Stimulated activated naive CD4-positive, alpha-beta T cell (primary cell): Measurements from ENCODE around the gene PTPRD.
"Not testable (repeated sequence)": the region's sequence is repeated elsewhere in the genome, so short reads cannot be mapped to it uniquely, and the experiment has no call there.

Experiments
- DNase-seq, 6 experiments: peaks; one replicate each; lab custom pipeline; 2025; lab: John Stamatoyannopoulos, UW

PTPRD gene

GRCh38 chr9:9002826-9003583 is 1609.8 kb downstream of the PTPRD start:
- DNase-seq: no peak

- DNase-seq: no peak
These were observed 1632.2 kb downstream of the PTPRD start for GRCh38 chr9:8980496-8981013.

DNA sequence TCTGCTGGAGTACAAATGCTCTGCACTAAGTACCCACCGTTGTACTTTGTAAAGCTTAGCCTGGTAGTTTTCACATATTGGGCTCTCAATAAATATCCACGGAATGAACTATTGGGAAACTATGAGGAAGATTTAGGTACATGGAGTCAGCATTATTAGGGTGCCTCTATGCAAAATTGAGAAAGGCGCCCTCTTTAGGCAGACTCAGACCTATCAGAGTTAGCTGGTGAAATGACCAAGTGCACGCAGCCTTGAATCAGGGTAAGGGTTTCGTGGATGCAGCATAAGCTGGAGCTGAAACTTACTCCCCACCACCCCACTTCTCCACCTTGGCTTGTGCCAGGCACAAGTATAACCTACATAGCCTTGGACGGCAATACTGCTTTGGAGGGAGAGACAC is 1634.5 kb downstream of the PTPRD start:
- DNase-seq: no peak

DNA sequence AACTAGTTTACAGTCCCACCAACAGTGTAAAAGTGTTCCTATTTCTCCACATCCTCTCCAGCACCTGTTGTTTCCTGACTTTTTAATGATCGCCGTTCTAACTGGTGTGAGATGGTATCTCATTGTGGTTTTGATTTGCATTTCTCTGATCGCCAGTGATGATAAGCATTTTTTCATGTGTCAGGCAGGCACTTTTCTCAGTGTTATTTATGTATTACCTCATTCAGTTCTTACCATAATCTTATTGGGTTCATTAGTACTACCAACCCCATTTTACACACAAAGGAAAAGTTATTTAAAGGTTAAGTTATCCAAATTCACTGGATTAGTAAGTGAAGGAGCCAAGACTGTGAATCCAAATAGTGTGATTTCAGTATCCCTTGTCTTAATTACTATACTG is 1644.5 kb downstream of the PTPRD start:
- not testable (repeated sequence) for DNase-seq

DNA sequence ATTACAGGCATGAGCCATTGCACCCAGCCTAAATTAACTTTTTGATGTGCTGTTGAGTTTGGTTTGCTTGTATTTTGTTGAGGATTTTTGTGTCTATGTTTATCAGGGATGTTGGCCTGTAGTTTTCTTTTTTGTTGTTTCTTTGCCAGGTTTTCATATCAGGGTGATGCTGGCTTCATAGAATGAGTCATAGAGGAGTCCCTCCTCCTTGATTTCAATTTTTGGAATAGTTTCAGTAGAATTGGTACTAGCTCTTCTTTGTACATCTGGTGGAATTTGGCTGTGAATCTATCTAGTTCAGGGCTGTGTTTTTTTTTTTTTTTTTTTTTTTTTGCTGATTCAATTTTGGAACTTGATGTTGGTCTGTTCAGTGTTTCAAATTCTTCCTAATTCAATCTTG is 1648.9 kb downstream of the PTPRD start:
- DNase-seq: no peak

GRCh38 chr9:8962084-8962483 is 1650.7 kb downstream of the PTPRD start:
- DNase-seq: no peak

GRCh38 chr9:8961186-8961851 is 1651.5 kb downstream of the PTPRD start:
- no peak for DNase-seq

DNA sequence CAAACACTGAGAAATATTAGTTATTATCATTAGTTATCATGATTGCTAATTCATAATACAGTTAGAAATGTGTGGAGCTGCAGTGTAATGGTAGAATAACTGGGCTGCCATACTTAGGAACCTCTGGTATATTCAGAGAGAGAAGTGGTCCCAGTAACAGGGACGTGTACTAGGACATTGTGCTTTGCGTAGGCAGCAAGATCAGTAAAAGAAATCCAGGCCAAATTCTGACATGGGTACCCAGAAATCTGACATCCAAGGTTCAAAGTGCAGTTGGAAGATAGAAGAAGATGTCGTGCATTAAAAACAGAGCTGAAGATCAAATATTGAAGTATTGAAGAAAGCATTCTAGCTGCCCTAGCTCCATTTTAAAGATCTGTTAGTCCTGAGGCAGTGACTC is 1652.5 kb downstream of the PTPRD start:
- DNase-seq: no peak

- no peak for DNase-seq
These were observed 1654.4 kb downstream of the PTPRD start for GRCh38 chr9:8958358-8958757.

DNA sequence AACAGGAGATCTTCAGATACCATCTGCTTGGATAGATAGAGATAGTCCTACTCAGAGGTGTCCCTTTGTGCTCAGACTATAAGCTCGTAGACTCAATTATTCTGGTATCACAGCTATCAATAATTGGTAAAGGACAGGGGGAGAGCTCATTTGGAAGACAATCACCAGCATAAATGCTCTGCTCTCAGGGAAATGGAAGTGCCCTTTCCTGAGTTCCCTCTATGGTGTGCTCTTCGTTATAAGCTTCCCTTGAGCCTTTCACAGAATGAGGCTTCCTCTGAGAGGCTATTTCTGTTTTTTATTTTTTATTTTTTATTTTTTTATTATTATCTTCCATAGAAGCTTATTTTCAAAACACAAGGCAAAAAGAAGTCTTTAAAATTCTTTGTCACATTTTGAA is 1657.5 kb downstream of the PTPRD start:
- no peak for DNase-seq

DNA sequence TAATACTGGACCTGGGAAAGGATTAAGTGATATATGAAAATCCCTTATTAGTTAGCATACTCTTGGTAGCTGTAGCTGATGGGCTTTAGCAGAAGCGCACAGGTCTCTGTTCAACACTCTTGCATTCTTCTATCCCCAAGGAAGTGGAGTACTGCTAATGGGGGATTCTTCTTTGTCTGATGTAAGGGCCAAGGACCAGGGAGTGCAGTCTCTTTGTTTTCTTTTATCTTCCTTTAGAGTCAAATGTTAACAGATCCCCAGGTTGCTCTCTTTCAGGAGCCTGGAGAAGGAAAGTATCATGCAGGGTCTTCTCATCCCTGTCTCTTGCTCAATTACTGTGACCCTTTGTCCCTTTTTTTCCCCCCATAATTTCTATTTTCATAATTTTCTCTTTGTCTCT is 1666.3 kb downstream of the PTPRD start:
- no peak for DNase-seq

DNA sequence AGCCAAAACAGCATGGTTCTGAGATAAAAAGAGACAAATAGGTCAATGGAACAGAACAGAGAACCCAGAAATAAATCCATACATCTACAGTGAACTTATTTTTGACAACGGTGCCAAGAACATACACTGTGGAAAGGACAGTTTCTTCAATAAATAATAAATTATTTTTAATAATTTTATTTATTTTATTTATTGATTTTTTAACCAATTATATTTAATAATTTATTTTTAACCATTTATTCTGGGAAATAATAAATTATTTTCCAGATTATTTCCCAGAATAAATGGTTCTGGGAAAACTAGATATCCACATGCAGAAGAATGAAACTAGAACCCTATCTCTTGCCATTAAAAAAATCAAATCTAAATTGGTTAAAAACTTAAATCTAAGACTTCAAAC is 1669.4 kb downstream of the PTPRD start:
- no peak for DNase-seq

DNA sequence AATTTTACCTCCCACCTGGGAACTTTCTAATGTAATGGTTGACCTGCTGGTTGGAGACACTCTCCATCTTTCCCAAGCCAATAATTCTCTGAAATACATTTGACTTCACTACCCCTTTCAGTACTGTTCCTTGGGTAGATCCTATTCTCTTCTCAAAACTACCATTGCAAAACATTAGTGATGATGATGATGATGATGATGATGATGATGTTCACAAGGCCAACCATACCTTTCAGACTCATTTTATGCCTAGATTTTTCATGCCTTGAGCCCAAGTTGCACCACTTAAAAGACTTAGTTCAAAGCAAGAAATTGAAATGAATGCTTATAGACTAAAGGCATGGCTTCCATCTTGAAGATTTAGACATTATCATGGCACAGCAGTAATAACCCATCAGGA is 1672.2 kb downstream of the PTPRD start:
- DNase-seq: no peak

DNA sequence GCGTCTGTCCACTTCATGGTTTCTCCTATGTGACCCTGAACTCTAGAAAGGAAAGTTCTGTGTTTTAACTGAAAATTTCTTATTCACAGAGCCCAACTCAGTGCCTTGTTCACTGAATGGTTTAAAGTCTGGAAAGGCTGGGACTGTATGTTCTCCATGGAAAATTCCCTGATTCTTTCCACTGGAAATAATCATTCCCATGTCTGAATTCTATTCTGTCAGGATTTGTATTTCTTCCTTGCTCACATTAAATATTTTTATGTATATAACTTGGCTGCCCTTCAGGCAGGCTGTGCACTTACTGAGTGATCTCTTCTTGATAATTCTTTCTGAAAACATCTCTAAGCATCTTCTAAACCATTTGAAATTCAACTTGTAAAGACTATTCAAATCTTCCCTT is 1686.3 kb downstream of the PTPRD start:
- no peak for DNase-seq

DNA sequence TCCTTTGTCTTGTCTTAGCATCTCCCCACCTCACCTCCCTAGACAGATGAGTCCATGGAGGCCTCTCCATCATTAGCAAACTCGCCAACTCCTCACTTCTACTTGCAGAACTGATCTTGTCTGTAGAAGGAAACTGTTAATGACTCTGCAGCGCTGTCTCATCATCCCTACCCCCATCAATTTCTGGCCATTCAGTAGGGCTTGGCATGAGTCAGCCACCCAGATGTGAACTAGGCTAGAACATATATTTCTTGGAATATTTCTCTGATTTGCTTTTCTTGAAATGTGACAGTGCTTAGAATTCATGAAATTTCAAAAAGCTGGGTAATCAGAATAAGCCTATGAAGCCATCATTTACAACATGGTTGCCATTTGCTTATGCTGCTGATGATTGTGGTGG is 1688.2 kb downstream of the PTPRD start:
- no peak for DNase-seq

- DNase-seq: not testable (repeated sequence)
These were observed 1692.2 kb downstream of the PTPRD start for GRCh38 chr9:8920478-8921183.

DNA sequence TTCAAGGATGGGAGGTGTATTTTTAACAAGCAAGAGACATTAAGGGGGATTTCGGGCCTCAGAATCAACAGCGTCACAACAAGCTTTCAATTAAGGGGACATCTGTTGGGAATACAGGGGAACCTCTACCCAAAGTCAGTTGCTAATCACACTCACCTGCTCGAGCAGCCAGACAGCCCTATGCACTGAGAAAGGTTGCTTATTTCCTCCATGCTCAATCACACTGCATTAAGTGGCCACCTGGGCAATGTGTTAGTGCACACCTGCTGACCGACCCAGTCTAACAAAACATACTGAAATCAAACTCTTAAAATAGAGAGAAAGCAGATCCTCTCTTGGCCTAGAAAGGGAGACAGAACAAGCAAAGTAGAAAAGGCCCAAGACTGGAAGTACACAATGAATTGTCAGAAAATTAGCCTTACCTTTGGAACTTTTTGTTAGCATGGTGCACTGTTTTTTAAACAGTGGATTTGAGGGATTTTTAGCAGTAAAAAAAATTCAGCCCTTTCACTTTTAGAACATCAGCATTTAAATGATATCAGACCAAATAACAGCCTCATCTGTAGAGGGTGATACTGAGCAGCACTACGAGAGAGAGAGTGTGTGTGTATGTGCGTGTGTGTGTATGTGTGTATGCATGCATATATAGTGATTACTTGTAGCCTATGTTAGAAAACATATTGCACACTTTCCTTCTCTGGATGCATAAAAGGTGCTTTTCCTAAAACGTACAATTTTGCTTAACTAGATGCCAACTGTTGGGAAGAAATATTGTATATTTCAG is 1694.7 kb downstream of the PTPRD start:
- no peak for DNase-seq

DNA sequence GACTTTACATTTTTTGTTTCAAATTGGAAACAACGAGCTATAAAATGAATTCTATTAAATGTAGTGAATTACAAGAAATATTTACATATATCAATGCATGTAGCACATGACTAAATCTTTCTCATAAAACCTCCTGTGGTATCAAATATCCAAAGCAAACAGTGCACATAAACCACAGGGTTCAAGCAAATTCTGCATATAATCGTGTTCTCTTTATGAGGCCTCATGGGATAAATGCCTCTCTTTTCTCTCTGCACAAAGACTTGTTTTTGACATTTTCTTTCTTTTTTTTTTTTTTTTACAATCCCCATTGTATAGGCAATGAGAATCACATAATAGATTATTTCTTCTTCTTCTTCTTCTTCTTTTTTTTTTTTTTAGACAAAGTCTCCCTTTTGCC is 1696.0 kb downstream of the PTPRD start:
- no peak for DNase-seq

- DNase-seq: no peak
These were observed 1704.9 kb downstream of the PTPRD start for GRCh38 chr9:8907868-8908267.

DNA sequence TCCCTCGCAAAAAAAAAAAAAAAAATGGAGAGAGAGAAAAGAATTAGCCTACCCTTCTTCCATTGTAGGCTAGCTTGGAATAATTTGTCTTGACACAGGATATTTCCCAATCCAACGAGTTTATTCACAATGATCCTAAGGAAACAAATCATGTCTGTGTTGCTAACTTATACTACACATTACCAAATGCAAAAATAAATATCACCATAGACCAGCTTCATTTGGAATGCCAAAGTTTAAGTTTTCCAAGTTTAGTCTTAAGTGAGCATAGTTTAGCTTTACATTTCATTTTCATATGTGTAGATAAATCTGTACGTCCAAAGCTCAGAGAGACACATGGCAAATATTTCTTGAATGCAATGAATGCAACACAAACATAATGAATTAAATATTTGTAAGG is 1707.1 kb downstream of the PTPRD start:
- DNase-seq: no peak

- no peak for DNase-seq
These were observed 1707.9 kb downstream of the PTPRD start for GRCh38 chr9:8904771-8905515.
